ENCODE data around the gene ZNF836. TPM values are rescaled to one million over a fixed set of nuclear protein-coding genes. Genes with fewer than 3 reads are reported as not detected.

ZNF836 gene
- total and polyA plus RNA-seq, 9 of the 15 experiments (the other 6 are each of a cell fraction or from before 2014, with no cell fraction given), result 0.24 to 0.69 (median 0.64) TPM; not detected in 2

DNA sequence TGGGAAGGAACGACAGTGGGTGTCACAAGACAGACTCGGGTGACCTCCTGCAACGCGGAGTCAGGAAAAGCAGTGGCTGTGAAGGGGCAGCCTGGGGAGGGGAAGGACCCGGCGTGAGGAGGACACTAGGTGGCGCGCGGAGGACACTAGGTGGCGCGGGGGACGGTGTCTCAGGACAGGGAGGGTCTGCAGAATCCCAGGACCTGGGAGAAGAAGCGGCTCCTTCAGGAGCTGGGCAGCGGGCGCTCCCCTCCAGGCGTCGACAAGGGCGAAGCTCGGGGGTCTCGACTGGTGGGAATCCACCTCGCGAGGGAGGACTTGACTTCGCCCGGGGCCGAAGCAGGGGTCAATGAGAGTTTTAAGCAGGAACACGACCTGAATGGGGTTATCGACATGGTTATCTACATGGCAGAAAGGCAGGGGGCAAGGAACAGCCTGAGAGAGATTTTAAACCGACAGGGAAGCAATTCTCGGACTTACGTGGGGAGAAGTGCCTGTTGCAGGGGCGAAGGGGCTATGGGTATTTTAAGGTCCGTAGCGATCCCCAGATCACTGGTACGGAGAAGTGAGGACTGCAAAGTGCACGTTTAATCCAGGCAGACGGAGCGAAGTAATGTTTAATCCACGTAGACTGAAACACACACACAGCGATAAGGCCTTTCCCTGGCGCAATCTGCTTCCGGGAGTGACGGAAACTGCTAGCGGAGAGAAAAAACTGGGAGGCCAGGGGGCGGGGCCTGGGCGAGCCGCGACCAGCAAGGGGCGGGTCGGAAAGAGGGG is 32.0 kb downstream of the ZNF836 start, which contains the start of gene ZNF616 (continued):
- TF ChIP-seq, protein P1, sequence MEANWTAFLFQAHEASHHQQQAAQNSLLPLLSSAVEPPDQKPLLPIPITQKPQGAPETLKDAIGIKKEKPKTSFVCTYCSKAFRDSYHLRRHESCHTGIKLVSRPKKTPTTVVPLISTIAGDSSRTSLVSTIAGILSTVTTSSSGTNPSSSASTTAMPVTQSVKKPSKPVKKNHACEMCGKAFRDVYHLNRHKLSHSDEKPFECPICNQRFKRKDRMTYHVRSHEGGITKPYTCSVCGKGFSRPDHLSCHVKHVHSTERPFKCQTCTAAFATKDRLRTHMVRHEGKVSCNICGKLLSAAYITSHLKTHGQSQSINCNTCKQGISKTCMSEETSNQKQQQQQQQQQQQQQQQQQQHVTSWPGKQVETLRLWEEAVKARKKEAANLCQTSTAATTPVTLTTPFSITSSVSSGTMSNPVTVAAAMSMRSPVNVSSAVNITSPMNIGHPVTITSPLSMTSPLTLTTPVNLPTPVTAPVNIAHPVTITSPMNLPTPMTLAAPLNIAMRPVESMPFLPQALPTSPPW (CRISPR knock-in tag; IDR thresholded peaks at IDR 0.05), result peak; percentile 71
- TF ChIP-seq SMAD4 (CRISPR knock-in tag; conservative IDR thresholded peaks at IDR 0.05) (no peak; the same call in 1 of the 2 replicates), POLR2A (conservative IDR thresholded peaks at IDR 0.05) (peak; percentile 90), MYNN (IDR thresholded peaks at IDR 0.05) (0 out of 2 replicates have a peak, but pooled peaks have one; percentile 39), MYNN (CRISPR knock-in tag; IDR thresholded peaks at IDR 0.05) (no peak), ESRRA (IDR thresholded peaks at IDR 0.05; ENCODE audit: borderline replicate concordance, low read depth) (peak; percentile 35; the same call in 1 of the 2 replicates), ZNF41 (CRISPR knock-in tag; conservative IDR thresholded peaks at IDR 0.05) (no peak), POLR2H (tag; IDR thresholded peaks at IDR 0.05; ENCODE audit: low read depth) (peak; percentile 80), MEF2D (tag; conservative IDR thresholded peaks at IDR 0.05; ENCODE audit: low read depth) (peak; percentile 73; the same call in 1 of the 2 replicates), TEAD2 (tag; IDR thresholded peaks at IDR 0.05) (no peak), HDAC1 (IDR thresholded peaks at IDR 0.05) (peak in 1 of 2 experiments; percentile 68; a peak in 1 of 4 replicates), EP400 (IDR thresholded peaks at IDR 0.05) (peak; percentile 84), USF2 (CRISPR knock-in tag; IDR thresholded peaks at IDR 0.05) (no peak), NFRKB (IDR thresholded peaks at IDR 0.05; ENCODE audit: low read depth) (peak; percentile 52; the same call in 1 of the 2 replicates), ZKSCAN1 (IDR thresholded peaks at IDR 0.05; ENCODE audit: low read depth, low read length) (0 out of 2 replicates have a peak, but pooled peaks have one; percentile 18), MAZ (CRISPR knock-in tag; conservative IDR thresholded peaks at IDR 0.05 in 1 of 2, IDR thresholded peaks at IDR 0.05 in 1 of 2) (peak in 1 of 2 experiments; percentile 85), NCOA1 (IDR thresholded peaks at IDR 0.05; ENCODE audit: low read depth) (peak; percentile 91), TCF3 (CRISPR knock-in tag; IDR thresholded peaks at IDR 0.05) (no peak), RBBP5 (IDR thresholded peaks at IDR 0.05; ENCODE audit: borderline replicate concordance, insufficient read depth, low read length, poor library complexity, severe bottlenecking) (peak; percentile 63), TRIM25 (IDR thresholded peaks at IDR 0.05; ENCODE audit: borderline replicate concordance) (no peak), CBX8 (IDR thresholded peaks at IDR 0.05; ENCODE audit: borderline replicate concordance, extremely low read depth, low read depth, low read length, poor library complexity, severe bottlenecking) (no peak)
- TF ChIP-seq, protein P2, sequence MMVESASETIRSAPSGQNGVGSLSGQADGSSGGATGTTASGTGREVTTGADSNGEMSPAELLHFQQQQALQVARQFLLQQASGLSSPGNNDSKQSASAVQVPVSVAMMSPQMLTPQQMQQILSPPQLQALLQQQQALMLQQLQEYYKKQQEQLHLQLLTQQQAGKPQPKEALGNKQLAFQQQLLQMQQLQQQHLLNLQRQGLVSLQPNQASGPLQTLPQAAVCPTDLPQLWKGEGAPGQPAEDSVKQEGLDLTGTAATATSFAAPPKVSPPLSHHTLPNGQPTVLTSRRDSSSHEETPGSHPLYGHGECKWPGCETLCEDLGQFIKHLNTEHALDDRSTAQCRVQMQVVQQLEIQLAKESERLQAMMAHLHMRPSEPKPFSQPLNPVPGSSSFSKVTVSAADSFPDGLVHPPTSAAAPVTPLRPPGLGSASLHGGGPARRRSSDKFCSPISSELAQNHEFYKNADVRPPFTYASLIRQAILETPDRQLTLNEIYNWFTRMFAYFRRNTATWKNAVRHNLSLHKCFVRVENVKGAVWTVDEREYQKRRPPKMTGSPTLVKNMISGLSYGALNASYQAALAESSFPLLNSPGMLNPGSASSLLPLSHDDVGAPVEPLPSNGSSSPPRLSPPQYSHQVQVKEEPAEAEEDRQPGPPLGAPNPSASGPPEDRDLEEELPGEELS (CRISPR knock-in tag; IDR thresholded peaks at IDR 0.05; ENCODE audit: borderline replicate concordance), result no peak

Measured in K562 (cell line).